Activated CD4-positive, alpha-beta T cell treated with anti-CD3 and anti-CD28 coated beads for 4 hours (primary cell): ENCODE results near the gene OR2W1.

Experiments used
- DNase-seq, 2 donors: peaks; one replicate each; pipeline ENCODE4 v3.0.0-alpha.2; 2020

OR2W1 gene

DNA sequence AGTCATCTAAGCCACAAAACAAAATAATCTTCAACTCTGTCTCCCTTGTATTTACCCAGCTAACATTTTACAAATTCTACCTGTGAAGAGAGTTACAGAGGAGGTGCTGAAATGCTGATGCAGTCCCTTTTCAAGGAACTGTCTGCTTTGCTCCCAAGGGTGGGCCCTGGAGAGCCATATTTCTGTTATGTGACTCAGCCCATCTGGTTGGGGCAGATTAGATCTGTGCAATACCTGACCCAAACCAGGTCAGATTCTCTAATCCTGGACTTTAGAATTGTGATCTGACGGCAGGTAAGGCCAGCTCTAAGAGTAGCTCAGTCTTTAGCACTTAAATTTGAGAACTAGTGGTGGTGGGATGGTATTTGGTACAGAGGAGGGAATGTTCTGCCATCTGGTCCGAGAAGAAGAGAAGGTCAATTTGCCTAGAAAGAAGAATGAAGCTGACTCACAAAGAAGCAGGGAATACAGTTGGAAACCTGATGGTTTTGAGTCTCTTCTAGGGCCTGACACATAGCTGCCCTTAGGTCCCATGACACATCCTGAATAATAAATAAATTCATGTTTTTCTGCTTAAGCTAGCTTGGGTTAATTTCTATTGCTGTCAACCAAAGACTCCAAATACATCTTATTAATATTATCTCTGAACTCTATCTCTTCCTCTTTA, 48.0 kb downstream of the OR2W1 start:
- no peak for DNase-seq

DNA sequence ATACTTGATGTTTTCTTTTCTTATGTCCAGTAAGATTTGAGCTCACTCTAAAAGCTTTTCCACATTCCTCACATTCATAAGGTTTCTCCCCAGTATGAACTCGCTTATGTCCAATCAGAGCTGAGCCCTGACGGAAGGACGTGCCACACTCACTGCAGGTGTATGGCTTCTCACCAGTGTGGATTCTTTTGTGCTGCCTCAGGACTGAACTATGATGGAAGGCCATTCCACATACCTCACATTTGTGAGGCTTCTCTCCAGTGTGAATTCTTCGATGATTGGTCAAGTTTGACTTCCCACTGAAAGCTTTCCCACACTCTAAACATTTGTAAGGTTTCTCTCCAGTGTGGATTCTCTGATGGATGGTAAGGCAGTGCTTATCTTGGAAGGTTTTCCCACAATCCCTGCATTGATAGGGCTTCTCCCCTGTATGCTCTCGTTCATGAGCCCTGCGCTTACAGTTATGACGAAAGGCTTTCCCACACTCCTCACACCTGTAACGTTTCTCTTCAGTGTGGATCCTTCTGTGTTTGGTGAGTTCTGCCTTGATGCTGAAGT, 49.8 kb downstream of the OR2W1 start:
- no peak for DNase-seq
